Gastrocnemius medialis (tissue), 4 donors: Measurements from ENCODE around the gene ACO2. TPM values are rescaled to one million over a fixed set of nuclear protein-coding genes. Genes with fewer than 3 reads are reported as not detected.

ENCODE experiments used
- ATAC-seq, 2 donors: fragments of 150-250 bp; one replicate each; pipeline ENCODE4 v1.9.1; 2016
- DNase-seq, 2 donors: peaks; one replicate each; pipeline ENCODE4 v3.0.0-alpha.2; 2019
- H3K27ac ChIP-seq, 4 donors: fragments of 200-600 bp; sonication (generic); 1 replicate in 1 of 4; 2 replicates in 3 of 4; pipeline ENCODE4 v1.5.1; 2016 to 2018; ENCODE audit warnings: mild to moderate bottlenecking in 2 of 4, moderate library complexity in 1 of 4
- H3K27me3 ChIP-seq, 3 donors: fragments of 200-600 bp; sonication (generic) in 2 of 3; 1 replicate in 1 of 3; 2 replicates in 2 of 3; pipeline versions ENCODE4 v1.5.1 to v1.6.0; 2016 to 2019; ENCODE audit warnings: mild to moderate bottlenecking in 1 of 3, moderate library complexity in 1 of 3
- H3K36me3 ChIP-seq, 2 donors: fragments of 200-600 bp; sonication (generic) in 1 of 2; one replicate each; pipeline ENCODE4 v1.5.1; 2017 to 2018
- H3K4me1 ChIP-seq, 2 donors: fragments of 200-600 bp; sonication (generic) in 1 of 2; one replicate each; pipeline ENCODE4 v1.5.1; 2016 to 2017; ENCODE audit warnings: mild to moderate bottlenecking in 2 of 2
- H3K4me3 ChIP-seq, 4 donors: fragments of 200-600 bp; sonication (generic) in 3 of 4; 1 replicate in 1 of 4; 2 replicates in 3 of 4; pipeline ENCODE4 v1.5.1; 2016 to 2019; ENCODE audit warnings: mild to moderate bottlenecking in 2 of 4
- H3K9me3 ChIP-seq, 3 donors: fragments of 200-600 bp; sonication (generic) in 2 of 3; 1 replicate in 1 of 3; 2 replicates in 2 of 3; pipeline ENCODE4 v1.5.1; 2016 to 2019
- CTCF ChIP-seq, 5 experiments: fragments of 450-650 bp in 3 of 5; fragments of 200-600 bp in 2 of 5; sonication (generic) in 2 of 5; IDR thresholded peaks in 4 of 5; conservative IDR thresholded peaks in 1 of 5; 1 replicate in 4 of 5; 2 replicates in 1 of 5; pipeline ENCODE4 v1.5.1; 2016 to 2019; ENCODE audit warnings: antibody characterized with exemption in 5 of 5, mild to moderate bottlenecking in 3 of 5, moderate library complexity in 3 of 5
- POLR2A ChIP-seq, 2 donors: fragments of 450-650 bp; IDR thresholded peaks; one replicate each; pipeline ENCODE4 v1.6.1; 2017; ENCODE audit warnings: antibody characterized with exemption in 2 of 2, mild to moderate bottlenecking in 2 of 2, moderate library complexity in 2 of 2
- in situ Hi-C, 4 donors: fragments of 200-750 bp; cut with MboI; loops; one replicate each; pipeline versions ENCODE4 v1.15.0 to v1.8.0; 2017; ENCODE audit warnings: low sequenced_read_pairs in 4 of 4
- intact Hi-C: fragments of 100-400 bp; cut with DNase I; formaldehyde crosslinking; loops from one replicate; pipeline ENCODE4 v1.15.1; 2023; ENCODE audit warnings: low total_unique reads
- total RNA-seq, 4 donors: library from RNA; depleted of rRNA; stranded (reverse); fragments of >200 nt; gene quantifications; one replicate each; pipeline versions ENCODE4 v1.1.0 to v1.2.3, GENCODE V29; 2016

ACO2 gene
- total RNA-seq, 4 donors from 2014 or later = 361 to 763 (median 473) TPM

GRCh38 chr22:41517172-41518047 lies 48.5 kb downstream of the ACO2 start:
- Histone ChIP-seq H3K27me3 (no peaks in the 10 kb centered on the region), H3K36me3 (peaks cover 0 to 74% of the 10 kb centered on the region in 2 donors), H3K4me1 (peaks cover 41 to 49% of the 10 kb centered on the region in 2 donors), H3K27ac (peak overlapping the region; percentile 96 to 98 (median 96)), H3K9me3 (no peaks in the 10 kb centered on the region), H3K4me3 (no peak overlapping the region)
- ATAC-seq = peak; percentile 41 to 56
- in situ Hi-C loops (loop anchor here in 3 of 4 donors (5.0 kb wide), 1 partner anchor 115 kb away; no protein-coding TSS in a partner anchor), intact Hi-C loops (loop anchor here (1.0 to 2.0 kb wide), 2 partner anchors 73 to 114 kb away; no protein-coding TSS in a partner anchor)
- peak; percentile 53 to 79 for DNase-seq
- no peak for TF ChIP-seq POLR2A (IDR thresholded peaks at IDR 0.05)
- peak; percentile 91 to 95 (median 94) for TF ChIP-seq CTCF (IDR thresholded peaks at IDR 0.05 in 4 of 5, conservative IDR thresholded peaks at IDR 0.05 in 1 of 5)

GRCh38 chr22:41518048-41518347 lies 49.1 kb downstream of the ACO2 start:
- Histone ChIP-seq H3K4me3 (no peak overlapping the region), H3K4me1 (peaks cover 39 to 43% of the 10 kb centered on the region in 2 donors), H3K36me3 (peaks cover 0 to 80% of the 10 kb centered on the region in 2 donors), H3K27ac (peak overlapping the region; percentile 96 to 98 (median 96)), H3K9me3 (no peaks in the 10 kb centered on the region), H3K27me3 (no peaks in the 10 kb centered on the region)
- in situ Hi-C loops = loop anchor here in 3 of 4 donors (5.0 kb wide), 1 partner anchor 116 kb away; no protein-coding TSS in a partner anchor
- no peak for ATAC-seq
- intact Hi-C loops = no loop called here
- TF ChIP-seq POLR2A (IDR thresholded peaks at IDR 0.05) = no peak
- peak in 2 of 5 experiments; percentile 17 to 36 for TF ChIP-seq CTCF (IDR thresholded peaks at IDR 0.05 in 4 of 5, conservative IDR thresholded peaks at IDR 0.05 in 1 of 5)
- no peak for DNase-seq

DNA sequence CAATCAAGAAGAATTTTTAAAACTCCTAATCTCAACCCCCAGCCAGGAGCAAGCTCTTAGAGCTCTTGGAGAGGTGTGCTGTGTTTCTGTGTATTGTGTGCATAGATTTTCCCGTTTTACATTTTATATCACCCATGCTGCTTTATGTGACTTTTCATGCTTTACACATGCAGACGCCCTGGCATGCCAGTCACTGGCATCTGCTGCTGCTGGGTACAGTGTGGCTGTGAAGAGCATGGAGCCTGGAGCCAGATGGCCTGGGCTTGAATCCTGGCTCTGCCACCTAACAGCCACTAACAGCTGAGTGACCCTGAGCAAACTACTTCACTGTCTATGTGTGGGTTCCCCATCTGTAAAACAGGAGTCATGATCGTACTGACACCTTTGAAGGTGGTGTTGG lies 52.2 kb downstream of the ACO2 start:
- Histone ChIP-seq H3K4me1 (peaks cover 35 to 39% of the 10 kb centered on the region in 2 donors), H3K9me3 (no peaks in the 10 kb centered on the region), H3K36me3 (peaks cover 0 to 83% of the 10 kb centered on the region in 2 donors), H3K4me3 (no peak overlapping the region), H3K27ac (peak overlapping the region; percentile 3 to 96 (median 66)), H3K27me3 (no peaks in the 10 kb centered on the region)
- ATAC-seq (no peak), DNase-seq (no peak)
- intact Hi-C loops (no loop called here), in situ Hi-C loops (loop anchor here in 1 of 4 donors (5.0 kb wide), 1 partner anchor 119 kb away; no protein-coding TSS in a partner anchor)
- TF ChIP-seq CTCF (IDR thresholded peaks at IDR 0.05 in 4 of 5, conservative IDR thresholded peaks at IDR 0.05 in 1 of 5) = no peak
- no peak for TF ChIP-seq POLR2A (IDR thresholded peaks at IDR 0.05)

GRCh38 chr22:41522813-41523212 lies 53.9 kb downstream of the ACO2 start:
- no peak overlapping the region for H3K4me3 ChIP-seq
- peaks cover 0 to 84% of the 10 kb centered on the region in 2 donors for H3K36me3 ChIP-seq
- no peaks in the 10 kb centered on the region for H3K27me3 ChIP-seq
- H3K9me3 ChIP-seq = no peaks in the 10 kb centered on the region
- no peak for ATAC-seq
- intact Hi-C loops (no loop called here), in situ Hi-C loops (loop anchor here in 1 of 4 donors (5.0 kb wide), 1 partner anchor 121 kb away; no protein-coding TSS in a partner anchor)
- DNase-seq = no peak
- H3K4me1 ChIP-seq = peaks cover 29 to 35% of the 10 kb centered on the region in 2 donors
- H3K27ac ChIP-seq = peak overlapping the region; percentile 73 to 96 (median 84)
- TF ChIP-seq POLR2A (IDR thresholded peaks at IDR 0.05) = no peak
- no peak for TF ChIP-seq CTCF (IDR thresholded peaks at IDR 0.05 in 4 of 5, conservative IDR thresholded peaks at IDR 0.05 in 1 of 5)
